HG03565 (cell line): ENCODE measurements around the gene VPS54.

ENCODE experiments used
- ATAC-seq: cut with Tn5 transposase; IDR thresholded peaks from one replicate; pipeline ENCODE4 v1.9.1; 2021; ENCODE audit warnings: mild to moderate bottlenecking, moderate library complexity; ENCODE audit not compliant: unreplicated experiment

Gene VPS54

DNA sequence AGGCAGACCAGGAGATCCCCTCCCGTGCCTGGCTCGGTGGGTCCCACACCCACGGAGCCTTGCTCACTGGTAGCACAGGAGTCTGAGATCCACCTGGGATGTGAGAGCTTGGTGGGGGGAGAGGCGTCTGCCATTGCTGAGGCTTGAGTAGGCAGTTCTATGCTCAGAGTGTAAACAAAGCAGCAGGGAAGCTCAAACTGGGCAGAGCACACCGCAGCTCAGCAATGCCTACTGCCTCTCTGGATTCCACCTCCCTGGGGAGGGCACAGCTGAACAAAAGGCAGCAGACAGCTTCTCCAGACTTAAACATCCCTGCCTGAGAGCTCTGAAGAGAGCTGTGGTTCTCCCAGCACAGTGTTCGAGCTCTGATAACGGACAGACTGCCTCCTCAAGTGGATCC lies 92.4 kb downstream of the VPS54 start:
- no peak for ATAC-seq

DNA sequence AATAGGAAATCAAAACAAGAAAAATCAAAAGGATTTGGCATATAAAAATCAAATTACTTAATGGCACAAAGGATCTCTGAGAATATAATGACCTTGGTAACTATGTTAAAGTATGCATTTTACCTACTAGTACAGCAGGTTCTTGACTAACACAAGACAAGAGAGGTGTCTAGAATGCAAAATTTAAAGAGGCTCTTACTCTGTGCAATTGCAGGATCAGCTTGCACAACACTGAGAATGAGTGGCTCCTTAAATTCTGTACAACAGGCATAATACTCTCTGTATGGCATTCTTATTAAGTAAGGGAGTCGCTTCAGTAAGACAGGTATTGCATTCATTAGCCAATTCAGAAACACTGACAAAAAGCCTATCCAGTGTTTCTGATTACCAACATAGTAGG lies 104.9 kb downstream of the VPS54 start:
- no peak for ATAC-seq

DNA sequence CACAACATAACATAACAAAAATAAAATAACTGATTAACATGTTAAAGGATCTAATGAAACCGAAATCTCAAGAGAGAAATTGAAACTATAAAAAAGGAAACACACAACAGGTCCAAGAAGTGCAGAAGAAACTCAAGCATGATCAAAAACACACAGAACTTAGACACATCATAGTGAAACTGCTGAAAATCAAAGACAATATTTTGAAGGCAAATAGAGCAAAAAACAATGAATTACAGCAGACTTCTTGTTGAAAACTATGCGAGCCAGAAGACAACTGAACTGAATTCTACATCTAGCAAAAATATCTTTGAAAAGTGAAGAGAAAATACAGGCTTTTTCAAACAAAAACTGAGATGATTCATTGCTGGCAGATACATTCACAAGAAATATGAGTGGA lies 116.2 kb downstream of the VPS54 start:
- peak; percentile 64 for ATAC-seq

DNA sequence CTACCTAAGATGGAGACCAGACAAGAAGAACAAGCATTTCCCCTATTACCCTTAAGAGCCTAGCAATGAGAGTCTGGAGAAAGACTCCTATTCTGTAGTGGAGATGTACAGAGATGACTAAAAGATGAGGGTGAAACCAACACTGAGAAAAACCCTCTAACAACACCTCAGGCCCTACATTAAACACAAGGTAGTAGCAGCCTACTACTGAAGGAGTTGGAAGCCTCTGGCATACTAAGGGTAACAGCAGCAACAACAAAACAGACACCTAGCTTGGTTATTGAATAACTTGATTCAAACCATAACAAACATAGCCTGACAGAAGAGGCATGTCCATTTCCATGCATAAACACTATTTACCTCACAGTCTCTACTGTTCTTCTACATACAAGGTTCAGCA lies 117.1 kb downstream of the VPS54 start:
- ATAC-seq = no peak

DNA sequence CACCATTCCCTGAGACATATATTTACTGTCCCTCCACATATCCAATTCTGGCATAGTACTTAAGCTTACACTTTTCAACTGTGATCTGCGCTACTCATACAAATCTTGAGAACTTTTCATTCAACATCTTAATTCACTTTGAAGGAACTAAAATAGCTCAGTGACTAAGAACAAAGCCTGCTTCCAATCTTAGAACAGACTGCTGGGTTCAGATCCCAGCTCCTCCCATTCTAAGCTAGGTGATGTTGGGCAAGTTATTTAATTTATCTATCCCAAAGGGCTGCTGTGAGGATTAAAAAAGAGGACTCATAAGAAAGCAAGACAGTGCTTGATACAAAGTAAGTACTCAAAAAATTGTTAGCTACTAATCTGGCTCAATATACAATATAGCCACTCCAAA lies 119.6 kb downstream of the VPS54 start:
- ATAC-seq = no peak

DNA sequence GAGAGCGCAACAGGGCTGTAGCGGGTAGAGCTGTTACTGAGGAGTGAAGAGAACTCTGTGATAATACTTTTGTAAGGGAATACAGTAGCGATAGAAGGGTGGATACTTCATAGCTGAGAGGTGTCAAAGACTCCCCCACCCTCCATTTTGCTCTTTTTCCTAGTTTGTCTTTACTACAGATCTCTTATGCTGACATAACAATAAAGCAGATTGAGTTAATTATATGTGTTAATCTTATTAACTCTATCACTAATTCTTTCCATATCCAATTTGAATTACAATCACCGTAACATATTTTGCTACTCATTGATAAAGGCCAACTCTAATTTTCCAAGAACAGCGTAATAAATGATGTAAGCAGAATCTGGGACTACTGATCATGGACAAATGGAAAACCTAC lies 120.4 kb downstream of the VPS54 start:
- ATAC-seq = no peak

DNA sequence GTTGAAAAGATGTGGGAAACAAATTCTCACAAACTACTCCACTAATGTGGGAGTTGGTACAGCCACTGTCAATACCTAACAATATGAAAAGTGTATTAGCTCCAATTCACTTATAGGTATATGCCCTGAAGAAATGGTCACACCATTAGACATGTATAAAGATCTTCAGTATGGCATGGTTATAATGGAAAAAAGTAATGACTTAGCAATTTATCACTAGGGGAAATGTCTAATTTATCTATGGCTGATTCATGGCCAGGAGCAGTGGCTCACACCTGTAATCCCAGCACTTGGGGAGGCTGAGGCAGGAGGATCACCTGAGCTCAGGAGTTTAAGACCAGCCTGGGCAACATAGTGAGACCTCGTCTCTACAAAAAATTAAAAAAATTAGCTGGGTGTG lies 125.1 kb downstream of the VPS54 start:
- no peak for ATAC-seq

DNA sequence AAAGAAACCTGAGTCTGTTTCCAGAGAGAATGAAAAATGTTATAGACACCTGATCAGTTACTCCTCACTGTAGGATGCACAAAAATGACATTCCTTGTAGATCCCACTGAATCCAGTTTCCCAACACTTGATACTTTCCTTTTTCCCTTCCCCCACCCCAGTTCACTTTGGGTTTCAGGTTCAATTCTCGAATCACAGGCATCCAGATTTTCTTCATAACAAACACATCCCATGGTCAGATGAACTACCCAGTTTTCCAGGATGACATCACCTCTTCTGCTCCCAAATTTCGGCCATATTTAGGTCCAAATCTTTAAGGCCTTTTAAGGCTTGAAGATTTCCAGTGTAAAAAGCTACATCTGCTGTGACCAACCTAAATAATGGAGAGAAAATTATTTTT lies 126.1 kb downstream of the VPS54 start:
- ATAC-seq = no peak

DNA sequence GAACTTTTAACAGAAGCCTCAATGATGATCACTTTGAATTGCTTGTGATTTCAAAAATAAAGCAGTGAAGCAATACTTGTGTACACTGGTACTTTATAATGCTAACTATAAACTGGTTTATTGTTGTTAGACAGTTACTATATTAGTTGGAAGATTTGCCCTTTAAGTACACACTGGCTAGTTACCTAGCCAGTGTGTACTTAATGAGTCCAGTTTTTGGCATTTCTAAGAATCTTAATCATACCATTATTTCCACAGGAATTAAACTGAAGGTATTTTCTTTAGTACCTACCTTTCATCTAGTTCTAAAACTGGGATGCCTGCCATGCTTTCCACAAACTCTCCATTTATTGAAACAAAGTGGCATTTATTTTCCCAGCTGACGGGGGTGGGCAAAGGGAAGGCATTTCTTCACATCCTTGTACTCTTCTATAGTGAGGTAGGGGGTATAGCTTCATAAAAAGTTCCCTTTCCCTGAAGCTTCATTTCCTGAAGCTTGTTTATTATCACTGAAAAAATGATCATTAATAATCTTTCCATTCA lies 127.7 kb downstream of the VPS54 start:
- no peak for ATAC-seq

DNA sequence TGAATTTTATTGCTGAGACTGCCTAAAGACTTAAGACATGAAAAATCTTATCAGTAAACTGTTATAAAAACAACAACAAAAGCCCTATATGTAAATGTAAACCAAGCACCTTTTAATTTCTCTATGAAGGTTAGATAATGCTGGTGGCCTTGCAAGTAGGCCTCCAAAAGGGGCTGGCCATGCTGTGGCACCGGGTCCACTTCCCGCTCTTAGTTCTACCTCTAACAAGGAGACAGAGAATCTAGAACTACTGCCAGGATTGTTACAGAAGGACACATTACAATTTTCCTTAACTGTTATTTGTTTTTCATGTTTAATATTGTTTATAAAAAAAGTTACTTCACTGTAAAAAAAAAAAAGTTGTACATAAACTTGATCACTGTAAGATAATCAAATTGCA lies 128.6 kb downstream of the VPS54 start:
- no peak for ATAC-seq

DNA sequence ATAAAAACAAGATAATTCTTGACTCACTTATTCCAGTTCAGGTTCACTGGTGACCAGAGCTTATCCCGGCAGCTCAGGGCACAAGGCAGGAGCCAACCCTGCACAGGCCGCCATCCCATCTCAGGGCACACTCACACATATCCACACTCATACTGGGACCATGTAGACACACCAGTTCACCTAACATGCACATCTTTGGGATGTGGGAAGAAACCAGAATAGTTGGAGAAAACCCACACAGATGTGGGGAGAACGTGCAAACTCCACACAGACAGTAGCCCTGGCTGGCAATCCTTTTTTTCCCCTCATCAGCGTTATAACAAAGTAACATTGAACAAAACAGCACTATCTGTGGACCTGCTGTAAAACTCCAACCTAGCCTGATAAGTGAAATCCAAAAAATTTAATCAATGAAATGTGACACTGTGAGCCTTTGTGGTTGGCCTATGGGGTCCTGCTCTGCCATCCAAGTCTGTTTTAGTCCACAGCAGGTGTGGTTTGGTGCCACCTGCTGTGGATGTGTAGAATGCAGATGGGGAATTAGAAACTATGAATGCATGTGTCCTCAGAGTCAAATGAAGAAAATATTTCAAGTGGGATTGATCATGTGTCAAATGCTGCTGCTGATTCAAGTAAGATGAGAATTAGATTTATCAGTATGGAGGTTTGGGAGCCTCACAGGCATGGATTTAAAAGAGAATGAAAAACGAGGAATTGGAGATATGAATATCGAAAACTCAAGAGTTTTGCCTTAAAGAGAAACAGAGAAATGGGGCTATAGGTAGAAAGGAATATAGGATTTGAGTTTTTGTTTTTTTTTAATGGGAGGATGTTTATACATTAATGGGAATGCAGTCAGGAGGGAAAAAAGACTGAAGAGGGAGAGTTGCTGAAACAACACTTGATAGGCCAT lies 130.5 kb downstream of the VPS54 start:
- ATAC-seq = peak; percentile 85

DNA sequence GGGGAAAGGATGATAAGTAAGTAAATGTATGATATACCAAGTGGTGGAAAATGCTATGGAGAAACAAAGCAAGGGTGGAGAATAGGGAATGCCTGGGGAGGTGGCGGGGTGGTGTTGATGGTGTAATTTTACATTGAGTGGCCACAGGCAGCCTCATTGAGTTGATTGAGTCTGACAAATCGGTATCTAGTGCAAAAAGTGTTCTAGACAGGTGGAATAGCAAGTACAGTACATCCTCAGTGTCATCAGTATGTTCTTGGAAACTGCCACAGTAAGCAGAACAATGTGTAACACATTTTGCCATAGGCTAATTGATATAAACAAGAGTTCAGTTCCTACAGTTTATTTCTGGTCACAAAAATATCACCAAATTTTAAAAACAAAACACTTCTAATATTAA lies 131.2 kb downstream of the VPS54 start:
- ATAC-seq = no peak

DNA sequence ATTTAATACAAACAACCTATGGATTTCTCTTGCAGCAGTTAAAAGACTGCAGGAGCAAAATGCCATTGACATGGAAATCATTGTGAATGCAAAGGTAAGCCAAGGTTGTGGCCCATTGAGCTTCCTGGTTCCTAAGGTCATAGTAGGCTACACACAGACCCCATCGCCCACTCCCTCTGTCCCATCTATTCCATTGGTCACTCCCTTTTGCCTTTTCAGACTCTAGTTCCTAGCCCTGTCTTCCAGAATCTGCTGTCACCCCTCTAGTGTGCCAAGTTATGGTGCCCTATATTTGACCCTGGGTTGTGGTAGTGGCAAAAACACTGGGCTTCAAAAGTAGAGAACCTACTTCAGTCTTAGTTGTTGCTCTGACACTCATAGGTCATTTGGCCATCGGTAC lies 132.8 kb downstream of the VPS54 start:
- ATAC-seq = no peak

DNA sequence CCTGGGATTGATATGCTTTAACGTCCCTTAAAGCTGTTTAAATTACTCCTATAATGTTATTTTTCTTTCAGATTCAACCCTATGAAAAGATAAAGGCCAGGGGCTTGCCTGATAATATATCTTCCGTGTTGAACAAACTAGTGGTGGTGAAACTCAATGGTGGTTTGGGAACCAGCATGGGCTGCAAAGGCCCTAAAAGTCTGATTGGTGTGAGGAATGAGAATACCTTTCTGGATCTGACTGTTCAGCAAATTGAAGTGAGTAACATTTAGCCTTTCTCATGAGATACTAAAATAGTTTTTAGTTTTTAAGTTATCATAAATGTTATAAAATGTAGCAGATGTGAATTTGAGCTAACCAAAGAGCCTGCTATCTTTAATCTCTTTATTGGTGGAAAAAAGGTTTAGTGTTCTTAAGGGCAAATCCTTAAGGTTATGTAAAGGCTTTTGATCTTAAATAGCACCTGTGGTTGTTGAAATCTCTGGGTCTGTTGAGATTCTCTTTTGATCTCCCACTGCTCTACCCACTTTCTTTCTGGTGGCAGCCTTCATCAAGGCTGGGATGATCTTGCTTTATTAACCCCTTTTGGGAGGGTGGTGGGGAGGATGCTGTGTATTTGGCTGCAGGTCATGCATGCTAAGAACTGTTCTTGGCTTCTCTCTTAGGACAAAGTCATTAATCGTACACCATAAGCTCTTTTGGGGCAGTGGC lies 136.7 kb downstream of the VPS54 start:
- ATAC-seq = no peak

DNA sequence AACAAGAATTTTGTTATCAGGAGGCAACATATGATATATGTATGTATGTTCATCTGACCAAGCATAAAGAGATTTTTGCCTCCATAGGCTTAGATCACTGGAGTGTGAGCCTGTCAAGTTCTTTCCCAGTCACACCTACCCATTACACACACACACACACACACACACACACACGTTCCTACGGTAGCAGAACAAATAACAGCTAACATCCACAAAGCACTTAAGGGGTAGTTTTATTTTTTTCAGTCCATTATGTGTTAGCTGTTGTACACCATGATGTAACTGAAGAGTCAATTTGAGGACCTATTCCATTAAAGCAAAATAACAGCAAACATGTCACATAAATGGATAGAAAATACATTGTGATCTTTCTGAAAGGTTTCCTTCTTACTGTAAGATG lies 138.0 kb downstream of the VPS54 start:
- ATAC-seq = no peak

DNA sequence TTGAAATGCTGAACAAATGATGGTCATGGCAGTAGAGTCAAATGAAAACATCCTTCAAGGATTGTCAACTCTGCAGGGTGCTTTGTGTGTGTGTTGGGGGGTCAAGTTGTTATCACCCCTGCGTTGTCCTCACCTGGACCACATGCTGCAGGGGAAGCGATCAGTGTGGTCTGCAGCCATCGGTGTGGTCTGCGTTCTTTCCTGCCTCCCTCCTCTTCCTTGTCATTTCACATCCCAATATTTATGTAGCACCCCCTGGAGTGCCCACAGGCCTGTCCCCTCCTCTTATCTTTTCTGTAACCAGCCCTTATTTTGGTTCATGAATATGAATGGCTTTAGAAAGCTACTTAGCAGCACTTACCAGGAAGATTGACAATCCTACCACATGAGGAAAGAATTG lies 138.6 kb downstream of the VPS54 start:
- ATAC-seq = no peak

DNA sequence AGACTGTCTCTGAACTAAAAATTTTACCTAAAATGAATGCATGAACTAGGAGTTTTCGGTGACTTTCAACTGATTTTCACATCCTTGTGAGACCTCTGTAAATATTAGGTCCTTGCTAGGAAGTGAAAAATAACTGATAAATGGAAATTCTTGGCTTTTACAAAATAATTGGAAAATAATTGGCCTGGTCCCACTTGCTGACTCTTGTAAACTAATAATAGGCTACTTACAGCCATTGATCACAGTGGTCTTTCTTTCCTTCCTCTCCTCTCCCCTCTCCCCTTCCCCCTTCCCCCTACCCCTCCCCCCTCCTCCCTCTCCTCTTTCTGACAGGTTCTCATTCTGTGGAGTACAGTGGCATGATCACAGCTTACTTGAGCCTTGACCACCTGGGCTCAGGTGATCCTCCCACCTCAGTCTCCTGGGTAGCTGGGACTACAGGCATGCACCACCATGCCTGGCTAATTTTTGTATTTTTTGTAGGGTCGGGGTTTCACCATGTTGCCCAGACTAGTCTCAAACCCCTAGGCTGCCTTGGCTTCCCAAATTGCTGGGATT lies 139.3 kb downstream of the VPS54 start:
- no peak for ATAC-seq

DNA sequence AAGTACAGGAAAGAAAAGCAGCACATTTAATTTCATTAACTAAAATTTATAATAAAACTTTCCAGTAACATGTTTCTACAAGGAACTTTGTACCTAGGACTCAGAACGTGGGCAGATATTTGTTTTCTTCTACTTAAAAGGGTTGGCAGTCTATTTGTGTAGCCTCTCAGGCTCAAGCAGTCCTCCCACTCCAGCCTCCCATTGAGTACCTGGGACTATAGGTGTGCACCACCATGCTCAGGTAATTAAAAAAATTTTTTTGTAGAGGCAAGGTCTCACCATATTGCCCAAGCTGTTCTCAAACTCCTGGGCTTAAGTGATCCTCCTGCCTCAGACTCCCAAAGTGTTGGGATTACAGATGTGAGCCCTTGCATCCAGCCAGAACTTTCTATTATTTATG lies 140.7 kb downstream of the VPS54 start:
- ATAC-seq = no peak

DNA sequence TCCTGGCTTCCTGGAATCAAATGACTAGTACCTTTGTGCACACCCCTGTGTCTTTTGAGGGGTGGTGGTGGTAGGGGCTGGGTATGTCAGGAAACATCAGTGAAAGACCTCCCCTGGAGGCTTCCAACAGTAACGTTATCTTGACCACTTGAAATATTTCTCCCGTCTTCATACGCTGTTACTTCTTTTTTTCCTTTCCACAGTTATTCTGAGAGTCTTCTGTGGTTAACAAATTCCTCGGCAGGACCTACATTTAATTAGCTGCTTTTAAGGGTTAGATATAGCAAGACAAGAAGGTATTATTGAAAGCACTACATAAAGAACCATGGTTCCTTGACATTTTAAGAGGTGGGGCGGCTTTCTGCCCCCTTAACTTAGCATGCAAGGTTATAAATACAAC lies 142.9 kb downstream of the VPS54 start:
- ATAC-seq = no peak

DNA sequence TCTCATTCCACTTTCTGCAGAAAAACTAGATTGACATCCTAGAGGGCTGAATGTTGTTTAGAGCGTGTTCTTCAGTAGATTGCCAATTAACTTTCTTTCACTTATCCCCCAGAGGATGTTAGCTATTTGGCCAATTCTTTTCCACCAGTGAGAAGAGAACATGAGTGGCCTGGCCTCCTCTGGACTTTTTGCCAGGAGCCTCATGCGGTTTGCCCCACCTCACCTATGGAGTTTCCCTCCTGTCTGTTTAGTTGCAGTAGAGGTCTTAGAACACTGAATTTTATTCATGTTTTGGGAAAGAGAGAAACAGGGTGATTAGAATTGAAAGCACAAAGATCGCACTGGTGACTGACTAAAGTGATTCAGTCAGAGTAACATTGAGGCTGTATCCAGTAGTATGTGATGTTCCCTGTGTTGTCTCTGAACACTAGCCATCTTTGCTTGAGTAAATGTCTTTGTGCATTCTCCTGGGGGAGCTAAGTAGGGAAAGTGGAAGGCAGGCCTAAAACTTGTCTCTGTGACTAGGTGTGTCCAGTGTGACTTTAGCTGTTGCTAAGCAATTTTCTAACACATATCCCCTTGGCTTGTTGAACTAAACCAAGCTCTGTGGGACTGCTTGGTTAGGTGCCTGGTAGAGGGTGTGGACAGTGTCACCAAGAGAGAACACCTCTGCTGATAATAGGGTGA lies 143.5 kb downstream of the VPS54 start:
- ATAC-seq = no peak

DNA sequence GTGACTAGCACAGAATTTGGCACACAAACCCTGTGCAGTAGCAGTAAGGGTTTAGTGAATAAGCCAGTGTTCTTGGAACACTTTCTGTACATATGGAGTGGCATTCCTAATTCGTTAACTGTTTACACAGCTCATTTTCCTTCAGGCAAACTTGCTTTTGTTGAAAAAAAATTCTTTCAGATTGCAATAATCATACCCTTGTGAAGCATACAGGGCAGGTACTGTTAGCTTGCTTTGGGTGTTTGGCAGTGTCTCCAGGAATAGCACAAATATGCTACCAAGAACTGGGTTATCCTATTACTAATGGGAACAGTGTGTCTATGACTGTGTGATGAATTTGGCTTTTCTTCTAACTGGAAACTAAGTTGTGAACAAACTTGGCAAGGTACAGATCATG lies 144.1 kb downstream of the VPS54 start:
- no peak for ATAC-seq
